Activated CD4-positive, alpha-beta memory T cell treated with anti-CD3 and anti-CD28 coated beads for 36 hours (primary cell): ENCODE measurements around the gene GALNT7. TPM values are rescaled to one million over a fixed set of nuclear protein-coding genes. Genes with fewer than 3 reads are reported as not detected.

ENCODE experiments used
- CTCF ChIA-PET: fragments of 350-600 bp; sonication (Branson Sonifier 250); formaldehyde crosslinking; loops from one replicate; lab custom pipeline; 2021; ENCODE audit warnings: antibody characterized with exemption, inconsistent platforms; lab: Charles Lee
- POLR2A ChIA-PET: fragments of 350-600 bp; sonication (Branson Sonifier 250); formaldehyde crosslinking; loops from one replicate; lab custom pipeline; 2021; ENCODE audit warnings: antibody characterized with exemption; lab: Charles Lee
- DNase-seq: peaks from one replicate; pipeline ENCODE4 v3.0.0-alpha.2; 2020
- H3K27ac Mint-ChIP-seq: one replicate; pipeline ENCODE4 v1.8.0; 2021; ENCODE audit warnings: mixed read lengths
- H3K27me3 Mint-ChIP-seq: one replicate; pipeline ENCODE4 v1.8.0; 2021; ENCODE audit warnings: mixed read lengths
- H3K36me3 Mint-ChIP-seq: one replicate; pipeline ENCODE4 v1.8.0; 2021; ENCODE audit warnings: mixed read lengths
- H3K4me1 Mint-ChIP-seq: one replicate; pipeline ENCODE4 v1.8.0; 2021; ENCODE audit warnings: low read depth, mixed read lengths
- H3K4me3 Mint-ChIP-seq: one replicate; pipeline ENCODE4 v1.8.0; 2021; ENCODE audit warnings: mild to moderate bottlenecking, mixed read lengths
- H3K9me3 Mint-ChIP-seq: one replicate; pipeline ENCODE4 v1.8.0; 2021; ENCODE audit warnings: mixed read lengths
- intact Hi-C: fragments of 100-400 bp; cut with micrococcal nuclease; formaldehyde crosslinking; loops from one replicate; pipeline ENCODE4 v1.15.1; 2023
- microRNA-seq: library from miRNA; unstranded; fragments of <30 nt; microRNA quantifications from one replicate; pipeline ENCODE4 v1.2.0, GENCODE V29; 2022; ENCODE audit warnings: borderline number of aligned reads, borderline microRNAs expressed, borderline replicate concordance
- total RNA-seq, 2 experiments: library from RNA; stranded (reverse); gene quantifications; one replicate each; pipeline ENCODE4 v1.2.3, GENCODE V29; 2021

GALNT7 gene
- total RNA-seq, 2 experiments from 2014 or later, result 14.4 to 16.0 TPM

DNA sequence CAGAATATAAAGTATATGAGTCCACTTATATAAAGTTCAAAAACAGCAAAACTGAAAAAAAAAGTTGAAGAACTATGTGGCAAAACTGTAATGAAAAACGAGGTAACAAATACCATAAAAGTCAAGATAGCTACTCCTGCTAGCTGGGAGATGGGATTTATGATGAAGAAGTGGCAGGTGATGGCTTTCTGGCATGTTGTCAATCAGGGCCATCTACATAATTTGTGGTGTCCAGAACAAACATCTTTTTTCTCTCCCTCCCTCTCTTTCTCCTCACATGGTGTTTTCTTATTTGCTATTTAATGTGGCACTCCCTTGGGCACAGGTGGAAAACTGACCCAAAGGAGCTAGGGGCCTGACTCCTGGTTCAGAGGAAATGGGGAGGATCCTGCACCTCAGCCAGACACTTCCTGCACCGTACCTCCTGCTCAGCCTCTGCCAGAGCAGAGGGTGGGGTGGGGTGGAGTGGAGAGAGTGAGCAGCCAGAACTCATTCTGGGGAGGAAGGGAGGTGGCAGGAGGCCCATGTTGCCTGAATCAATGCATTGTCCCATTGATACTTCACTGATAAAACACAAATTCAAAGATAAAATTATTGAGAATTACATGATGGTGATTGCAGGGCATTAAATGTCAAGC lies 196.9 kb downstream of the GALNT7 start:
- POLR2A ChIA-PET, result no interaction called here
- Mint-ChIP-seq H3K27ac (no peak overlapping the region), H3K27me3 (no peaks in the 10 kb centered on the region), H3K4me3 (no peak overlapping the region), H3K9me3 (no peaks in the 10 kb centered on the region), H3K36me3 (no peaks in the 10 kb centered on the region), H3K4me1 (peaks cover 28% of the 10 kb centered on the region)
- CTCF ChIA-PET, result interaction anchor here (0.7 kb wide), 1 partner anchor 20 kb away, joined by 3 read pairs; no protein-coding TSS in a partner anchor
- intact Hi-C loops, result no loop called here
- no peak for DNase-seq

DNA sequence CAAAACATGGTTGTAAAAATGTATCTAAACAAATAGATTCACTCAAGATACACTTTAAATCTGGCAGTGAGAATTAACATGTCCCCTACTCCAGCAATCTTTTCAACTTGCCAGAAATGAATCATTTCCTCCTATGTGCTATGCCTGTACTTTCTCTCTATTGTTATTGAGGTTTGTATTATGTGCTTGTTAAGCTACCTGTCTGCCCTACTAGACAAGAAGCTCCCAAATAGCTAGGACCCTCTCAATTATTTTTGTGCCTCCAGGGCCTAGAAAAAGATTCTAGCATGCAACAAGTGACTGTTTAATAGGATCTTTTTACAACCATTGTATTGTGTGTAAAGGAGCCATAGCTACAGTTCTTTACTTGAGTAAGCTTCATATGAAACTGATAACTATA lies 198.7 kb downstream of the GALNT7 start:
- POLR2A ChIA-PET, result interaction anchor here (1.2 to 1.3 kb wide), 2 partner anchors 32 to 34 kb away, joined by 3 to 13 read pairs; partner anchors contain the start of gene HMGB2
- intact Hi-C loops, result no loop called here
- CTCF ChIA-PET, result interaction anchor here (1.1 to 2.8 kb wide), 3 partner anchors 12 to 66 kb away, joined by 3 to 10 read pairs (median 3); no protein-coding TSS in a partner anchor
- no peaks in the 10 kb centered on the region for H3K27me3 Mint-ChIP-seq
- H3K4me3 Mint-ChIP-seq, result no peak overlapping the region
- H3K36me3 Mint-ChIP-seq, result peaks cover 2% of the 10 kb centered on the region
- DNase-seq, result no peak
- no peaks in the 10 kb centered on the region for H3K9me3 Mint-ChIP-seq
- H3K27ac Mint-ChIP-seq, result peak overlapping the region; percentile 19
- H3K4me1 Mint-ChIP-seq, result peaks cover 30% of the 10 kb centered on the region

DNA sequence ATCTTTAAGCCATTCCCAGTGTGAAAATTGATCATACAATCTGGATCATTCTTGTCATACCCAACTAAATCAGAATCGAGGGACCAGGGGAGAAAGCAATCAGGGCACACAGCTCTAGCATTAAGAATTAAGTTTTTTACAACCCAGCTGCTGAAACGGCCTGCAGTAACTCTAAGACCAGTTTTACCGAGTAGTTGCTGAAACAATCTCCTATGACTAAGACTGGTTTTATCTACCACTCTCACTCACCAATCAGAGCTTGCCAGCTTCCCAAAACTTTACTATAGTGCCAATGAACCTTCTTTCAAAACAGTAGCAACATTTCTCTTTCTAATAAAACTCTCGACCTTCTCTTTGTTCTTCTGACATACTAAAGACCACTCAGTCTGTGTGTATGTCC lies 199.3 kb downstream of the GALNT7 start:
- no peak for DNase-seq
- POLR2A ChIA-PET, result interaction anchor here (1.2 to 1.3 kb wide), 2 partner anchors 33 to 35 kb away, joined by 3 to 13 read pairs; partner anchors contain the start of gene HMGB2
- Mint-ChIP-seq H3K4me3 (no peak overlapping the region), H3K4me1 (peaks cover 33% of the 10 kb centered on the region), H3K36me3 (peaks cover 3% of the 10 kb centered on the region), H3K9me3 (no peaks in the 10 kb centered on the region), H3K27ac (no peak overlapping the region), H3K27me3 (peaks cover 2% of the 10 kb centered on the region)
- CTCF ChIA-PET, result interaction anchor here (1.1 to 2.8 kb wide), 3 partner anchors 13 to 67 kb away, joined by 3 to 10 read pairs (median 3); no protein-coding TSS in a partner anchor
- intact Hi-C loops, result no loop called here

DNA sequence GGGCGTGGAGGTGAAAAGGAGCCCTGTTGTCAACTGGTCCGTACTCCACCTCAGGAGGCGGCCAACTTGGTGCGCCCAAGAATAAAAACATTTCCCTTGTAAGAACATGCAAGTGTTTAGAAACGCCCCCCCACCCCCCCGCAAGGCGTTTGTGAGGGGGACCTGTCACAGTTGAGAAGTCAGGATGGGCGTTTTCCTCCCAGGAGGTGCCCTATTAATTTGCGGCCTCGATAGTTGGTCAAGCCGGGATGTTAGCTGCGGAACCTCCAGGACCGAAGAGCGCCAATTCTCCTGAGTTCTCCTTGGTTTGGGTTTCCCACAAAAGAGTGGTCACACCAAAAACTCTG lies 201.5 kb downstream of the GALNT7 start:
- intact Hi-C loops, result loop anchor here (1.0 kb wide), 4 partner anchors 36 to 913 kb away; partner anchors contain the start of genes CEP44, FBXO8, GALNT7 and HMGB2
- Mint-ChIP-seq H3K9me3 (no peaks in the 10 kb centered on the region), H3K4me3 (peak overlapping the region; percentile 100), H3K36me3 (peaks cover 8% of the 10 kb centered on the region), H3K27me3 (peaks cover 4% of the 10 kb centered on the region), H3K4me1 (peaks cover 38% of the 10 kb centered on the region), H3K27ac (peak overlapping the region; percentile 99)
- ChIA-PET POLR2A (interaction anchor here (0.7 to 4.3 kb wide), 5 partner anchors 36 to 202 kb away, joined by 3 to 117 read pairs (median 5); partner anchors contain the start of gene HMGB2), CTCF (interaction anchor here (0.9 to 1.5 kb wide), 3 partner anchors 36 to 51 kb away, joined by 3 to 5 read pairs (median 3); partner anchors contain the start of gene HMGB2)
- DNase-seq, result peak; percentile 71

DNA sequence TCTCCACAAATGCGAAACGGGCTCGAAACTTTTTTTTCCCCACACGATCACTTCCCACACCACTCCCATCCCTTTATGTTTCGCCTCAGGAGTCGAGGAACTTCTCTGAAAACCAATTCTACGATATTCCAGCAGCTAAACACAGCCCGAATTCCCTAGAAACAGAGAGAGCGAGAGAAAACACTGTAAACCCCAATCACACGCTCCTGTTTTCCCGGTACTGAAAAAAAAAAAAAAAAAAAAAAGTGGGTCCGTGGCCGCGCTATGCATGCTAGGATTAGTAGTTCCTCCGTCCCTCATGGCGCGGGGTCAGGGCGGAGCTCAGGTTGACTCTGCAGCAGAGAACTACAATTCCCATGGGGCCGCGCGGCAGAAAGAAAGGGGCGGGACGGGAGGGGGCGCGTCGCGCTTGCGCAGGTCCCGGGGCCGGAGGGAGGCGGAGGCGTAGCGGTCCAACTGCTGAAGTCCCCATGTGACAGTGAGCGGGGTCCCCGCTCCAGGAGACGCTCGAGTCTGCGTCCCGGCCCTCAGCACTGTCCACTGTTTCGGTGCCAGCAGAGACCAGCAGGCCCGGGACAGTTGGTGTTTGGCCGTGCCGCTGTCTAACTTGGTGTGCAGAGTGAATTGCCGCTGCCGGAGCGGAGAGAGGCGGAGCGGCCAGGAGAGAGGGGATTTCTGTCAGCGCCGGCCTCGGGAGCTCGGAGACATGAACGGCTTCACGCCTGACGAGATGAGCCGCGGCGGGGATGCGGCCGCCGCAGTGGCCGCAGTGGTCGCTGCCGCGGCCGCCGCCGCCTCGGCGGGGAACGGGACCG lies 202.1 kb downstream of the GALNT7 start, which contains the start of gene SAP30:
TSS of gene SAP30 (plus strand) at position 478 of the 815 bp plus-strand sequence. CDS start at position 707, 229 bp downstream.
- Mint-ChIP-seq H3K27me3 (peaks cover 4% of the 10 kb centered on the region), H3K36me3 (peaks cover 8% of the 10 kb centered on the region), H3K9me3 (no peaks in the 10 kb centered on the region), H3K4me3 (peak within 1 kb of the TSS; percentile 100), H3K4me1 (peaks cover 33% of the 10 kb centered on the region), H3K27ac (peak within 1 kb of the TSS; percentile 99)
- ChIA-PET CTCF (interaction anchor here (1.3 to 3.2 kb wide), 4 partner anchors 14 to 52 kb away, joined by 3 to 15 read pairs (median 4); partner anchors contain the start of gene HMGB2), POLR2A (interaction anchor here (0.7 to 4.3 kb wide), 4 partner anchors 36 to 50 kb away, joined by 3 to 117 read pairs (median 6); partner anchors contain the start of gene HMGB2)
- intact Hi-C loops, result loop anchor here (1.0 kb wide), 4 partner anchors 36 to 913 kb away; partner anchors contain the start of genes CEP44, FBXO8, GALNT7 and HMGB2
- DNase-seq, result peak; percentile 99

DNA sequence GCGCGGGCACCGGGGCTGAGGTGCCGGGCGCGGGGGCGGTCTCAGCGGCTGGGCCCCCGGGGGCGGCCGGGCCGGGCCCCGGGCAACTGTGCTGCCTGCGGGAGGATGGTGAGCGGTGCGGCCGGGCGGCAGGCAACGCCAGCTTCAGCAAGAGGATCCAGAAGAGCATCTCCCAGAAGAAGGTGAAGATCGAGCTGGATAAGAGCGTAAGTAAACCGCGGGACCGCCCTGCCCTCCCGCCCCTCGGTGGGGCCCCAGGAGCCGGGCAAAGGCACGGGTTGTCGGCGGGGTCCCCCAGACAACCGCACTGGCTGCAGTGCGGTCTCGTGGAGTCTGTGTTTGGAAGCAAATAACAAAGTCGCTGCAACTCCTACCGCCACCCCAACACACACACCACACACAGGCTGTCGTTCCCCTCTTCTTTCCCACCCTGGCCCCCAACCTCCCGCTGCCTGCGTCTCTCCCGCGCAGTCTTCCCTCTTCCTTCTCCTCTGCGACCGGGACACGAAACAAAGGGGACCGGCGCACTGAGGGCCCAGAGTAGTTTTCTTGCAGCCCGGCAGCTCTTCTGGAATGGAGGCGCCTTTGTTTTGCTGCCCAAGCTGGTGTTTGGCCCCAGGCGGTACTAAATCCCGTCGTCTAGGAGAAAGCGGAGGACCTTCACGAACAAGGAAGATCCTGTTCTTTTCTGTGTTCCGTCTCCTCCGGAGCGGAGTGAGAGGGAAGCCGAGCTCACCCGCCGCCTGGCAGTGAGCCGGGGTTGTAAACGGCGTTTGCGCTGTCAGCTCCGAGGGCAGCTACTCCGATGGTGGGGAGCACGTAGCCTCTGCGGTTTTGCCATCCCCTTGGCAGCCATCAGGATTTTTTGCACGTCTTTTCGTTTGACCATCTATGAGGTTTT lies 202.9 kb downstream of the GALNT7 start:
- CTCF ChIA-PET, result interaction anchor here (1.2 to 3.2 kb wide), 7 partner anchors 15 to 70 kb away, joined by 3 to 15 read pairs (median 5); partner anchors contain the start of gene HMGB2
- H3K27me3 Mint-ChIP-seq, result peaks cover 4% of the 10 kb centered on the region
- peak overlapping the region; percentile 94 for H3K4me3 Mint-ChIP-seq
- H3K27ac Mint-ChIP-seq, result peak overlapping the region; percentile 66
- H3K9me3 Mint-ChIP-seq, result no peaks in the 10 kb centered on the region
- intact Hi-C loops, result loop anchor here (2.0 kb wide), 1 partner anchor 45 kb away; no protein-coding TSS in a partner anchor
- peaks cover 26% of the 10 kb centered on the region for H3K4me1 Mint-ChIP-seq
- DNase-seq, result peak; percentile 57
- POLR2A ChIA-PET, result interaction anchor here (0.7 to 4.3 kb wide), 3 partner anchors 13 to 41 kb away, joined by 4 to 117 read pairs (median 6); partner anchors contain the start of gene HMGB2
- H3K36me3 Mint-ChIP-seq, result peaks cover 11% of the 10 kb centered on the region

Small RNA genes lying within 50 kb of the gene (microRNA-seq; reads per million reads assigned to microRNA genes)
- gene MIR548T, result 3.1 reads per million

Other genes with a start within 250 kb of the GALNT7 start
- 100 to 1,000 TPM; 610 to 614 TPM for gene HMGB2, start 165.5 kb downstream of the GALNT7 start, total RNA-seq
- 10 to 100 TPM; 26.1 to 26.5 TPM for gene SAP30, start 202.1 kb downstream of the GALNT7 start, total RNA-seq
- gene SCRG1, start 230.3 kb downstream of the GALNT7 start, total RNA-seq, result not detected